Dermis microvascular lymphatic vessel endothelial cell (primary cell): ENCODE measurements around the gene REG4. TPM values are rescaled to one million over a fixed set of nuclear protein-coding genes. Genes with fewer than 3 reads are reported as not detected.
A peak's percentile ranks its signal among the peaks of the same experiment; 100 is the strongest.

Experiments
- DNase-seq, 2 donors: peaks; one replicate each; pipeline versions ENCODE4 v3.0.0 to v3.0.0-alpha.2; 2010; ENCODE audit warnings: low read depth in 2 of 2
- total RNA-seq: library from RNA; depleted of rRNA; stranded (reverse); fragments of >200 nt; gene quantifications from 2 replicates; pipeline ENCODE4 v1.2.1, GENCODE V29; 2014

The REG4 gene
- total RNA-seq, 1 donor from 2014 or later: not detected

GRCh38 chr1:119781434-119782210 is 29.6 kb downstream of the REG4 start:
- DNase-seq: no peak

- no peak for DNase-seq
Measured at GRCh38 chr1:119779869-119780356, 31.3 kb downstream of the REG4 start.

GRCh38 chr1:119778886-119779560 is 32.2 kb downstream of the REG4 start:
- no peak for DNase-seq

GRCh38 chr1:119778359-119778758 is 32.9 kb downstream of the REG4 start:
- DNase-seq: no peak

GRCh38 chr1:119774746-119775490 is 36.3 kb downstream of the REG4 start:
- no peak for DNase-seq

GRCh38 chr1:119773711-119774241 is 37.5 kb downstream of the REG4 start:
- no peak for DNase-seq

GRCh38 chr1:119772298-119772697 is 39.0 kb downstream of the REG4 start:
- DNase-seq: no peak

GRCh38 chr1:119771770-119772169 is 39.5 kb downstream of the REG4 start:
- DNase-seq: no peak

- peak; percentile 5 to 21 for DNase-seq
Measured at GRCh38 chr1:119771016-119771415, 40.2 kb downstream of the REG4 start.

- DNase-seq: no peak
Measured at GRCh38 chr1:119768778-119769177, 42.5 kb downstream of the REG4 start, which contains the start of gene HMGCS2. Gene HMGCS2, minus strand, starts transcription at chr1:119768905. Its CDS starts 61 bp downstream, at chr1:119768844.

GRCh38 chr1:119767486-119767885 is 43.8 kb downstream of the REG4 start:
- DNase-seq: no peak

- no peak for DNase-seq
Measured at GRCh38 chr1:119766374-119766794, 44.9 kb downstream of the REG4 start.

- DNase-seq: no peak
Measured at GRCh38 chr1:119764220-119764619, 47.0 kb downstream of the REG4 start.

- DNase-seq: no peak
Measured at GRCh38 chr1:119762953-119763352, 48.3 kb downstream of the REG4 start.

- DNase-seq: no peak
Measured at GRCh38 chr1:119762409-119762808, 48.9 kb downstream of the REG4 start.

- DNase-seq: no peak
Measured at GRCh38 chr1:119758584-119758983, 52.7 kb downstream of the REG4 start.

- DNase-seq: no peak
Measured at GRCh38 chr1:119752592-119752991, 58.7 kb downstream of the REG4 start.

GRCh38 chr1:119748040-119748439 is 63.2 kb downstream of the REG4 start:
- DNase-seq: no peak

- no peak for DNase-seq
Measured at GRCh38 chr1:119747451-119747850, 63.8 kb downstream of the REG4 start.

- DNase-seq: no peak
Measured at GRCh38 chr1:119745034-119745433, 66.2 kb downstream of the REG4 start.

- DNase-seq: no peak
Measured at GRCh38 chr1:119744598-119744942, 66.7 kb downstream of the REG4 start.
